HepG2 (cell line): ENCODE data around the gene CIB1. TPM values are rescaled to one million over a fixed set of nuclear protein-coding genes. Genes with fewer than 3 reads are reported as not detected.

Experiments used
- ATAC-seq: fragments of 200-7000 bp; cut with Tn5 transposase; 3 replicates; pipeline ENCODE4 v1.9.1; 2020; ENCODE audit warnings: mild to moderate bottlenecking, moderate library complexity
- BruUV-seq: library from RNA; stranded (reverse); fragments of 400-500 nt; replicated peaks from 2 replicates; lab custom pipeline; 2021; lab: Mats Ljungman, UMichigan
- CTCF ChIA-PET: fragments of 300-600 bp; formaldehyde crosslinking; extraction: SDS; loops from one replicate; lab custom pipeline; 2021; ENCODE audit warnings: low total read pairs, inconsistent platforms, low intra/inter-chr PET ratio; lab: Yijun Ruan, JAX
- POLR2A ChIA-PET: fragments of 350-600 bp; sonication (Branson Sonifier 250); formaldehyde crosslinking; loops from one replicate; lab custom pipeline; 2020; ENCODE audit warnings: antibody characterized with exemption, inconsistent platforms; lab: Yijun Ruan, JAX
- DNase-seq: peaks from one replicate; pipeline ENCODE4 v3.0.0-alpha.2; 2015; ENCODE audit warnings: low spot score
- FAIRE-seq: peaks from 3 replicates; lab custom pipeline; 2011; peaks lifted over from hg19 to GRCh38; lab: Jason Lieb, UNC
- H2AFZ ChIP-seq: one replicate; pipeline ENCODE4 v1.6.1; 2011; ENCODE audit warnings: low read length, inconsistent platforms
- H3K27ac ChIP-seq: fragments of 300-600 bp; 3 replicates; pipeline ENCODE4 v1.8.0; 2011; ENCODE audit warnings: mixed run types, mild to moderate bottlenecking, mixed read lengths, low read length, inconsistent platforms; ENCODE audit not compliant: insufficient read depth; ENCODE audit errors: extremely low read length
- H3K27me3 ChIP-seq, 2 experiments: fragments of 200-600 bp in 1 of 2; 2 replicates in 1 of 2; 3 replicates in 1 of 2; pipeline versions ENCODE4 v1.6.0 to v1.8.0; 2011; ENCODE audit warnings: low read length in 2 of 2, mild to moderate bottlenecking in 2 of 2, moderate library complexity in 2 of 2, inconsistent platforms in 1 of 2; ENCODE audit not compliant: insufficient read depth in 2 of 2, control insufficient read depth in 1 of 2
- H3K36me3 ChIP-seq, 2 experiments: fragments of 200-600 bp in 1 of 2; replicated peaks in 1 of 2; 2 replicates in 1 of 2; 3 replicates in 1 of 2; pipeline versions ENCODE4 v1.5.1 to v1.8.0; 2011; ENCODE audit warnings: low read length in 2 of 2, inconsistent platforms in 1 of 2; ENCODE audit not compliant: insufficient read depth in 2 of 2, control insufficient read depth in 1 of 2
- H3K4me1 ChIP-seq: 2 replicates; pipeline ENCODE4 v1.5.1; 2012; ENCODE audit warnings: low read length, inconsistent platforms; ENCODE audit not compliant: insufficient read depth
- H3K4me2 ChIP-seq: 2 replicates; pipeline ENCODE4 v1.6.0; 2011; ENCODE audit warnings: low read depth, low read length, inconsistent platforms
- H3K4me3 ChIP-seq, 3 experiments: fragments of 200-600 bp in 1 of 3; sonication (generic), shearing (Covaris generic) in 1 of 3; replicated peaks in 1 of 3; 2 replicates each; pipeline ENCODE4 v1.5.1; 2011 to 2016; ENCODE audit warnings: low read length in 3 of 3, inconsistent platforms in 2 of 3, low read depth in 2 of 3, mild to moderate bottlenecking in 2 of 3, control low read depth in 1 of 3, mixed read lengths in 1 of 3; ENCODE audit not compliant: insufficient read depth in 1 of 3
- H3K79me2 ChIP-seq: one replicate; pipeline ENCODE4 v1.6.1; 2011; ENCODE audit warnings: low read length, inconsistent platforms; ENCODE audit not compliant: insufficient read depth
- H3K9ac ChIP-seq: 2 replicates; pipeline ENCODE4 v1.6.0; 2011; ENCODE audit warnings: mild to moderate bottlenecking, low read depth, low read length, inconsistent platforms; ENCODE audit not compliant: insufficient read depth
- H3K9me3 ChIP-seq: 2 replicates; pipeline ENCODE4 v1.5.1; 2012; ENCODE audit warnings: mild to moderate bottlenecking, low read length
- H4K20me1 ChIP-seq: 2 replicates; pipeline ENCODE4 v1.6.0; 2011; ENCODE audit warnings: inconsistent platforms, mild to moderate bottlenecking, low read length, moderate library complexity; ENCODE audit not compliant: insufficient read depth
- ASH2L ChIP-seq: fragments of 300-600, 200-600 bp; sonication (generic); IDR thresholded peaks from 2 replicates; pipeline ENCODE4 v1.7.0; 2017; ENCODE audit warnings: low read depth, mild to moderate bottlenecking, moderate library complexity, mixed read lengths, low read length; ENCODE audit not compliant: insufficient read length
- CAMTA2 ChIP-seq: sonication (generic); formaldehyde crosslinking; IDR thresholded peaks from 2 replicates; pipeline ENCODE4 v1.4.0; 2020; ENCODE audit warnings: mild to moderate bottlenecking, missing genetic modification reagents, borderline replicate concordance
- CREB3 ChIP-seq: sonication (generic); formaldehyde crosslinking; IDR thresholded peaks from 2 replicates; pipeline ENCODE4 v1.5.0; 2020; ENCODE audit warnings: missing genetic modification reagents
- GLI4 ChIP-seq: sonication (generic); formaldehyde crosslinking; IDR thresholded peaks from 2 replicates; pipeline ENCODE4 v1.5.1; 2020; ENCODE audit warnings: missing genetic modification reagents, mild to moderate bottlenecking, moderate library complexity, borderline replicate concordance
- JARID2 ChIP-seq: sonication (generic); formaldehyde crosslinking; IDR thresholded peaks from 2 replicates; pipeline ENCODE4 v1.8.1; 2023; ENCODE audit warnings: missing genetic modification reagents, inconsistent platforms; ENCODE audit not compliant: insufficient replicate concordance
- NFYC ChIP-seq: IDR thresholded peaks from 2 replicates; pipeline ENCODE4 v1.6.1; 2016; ENCODE audit warnings: missing genetic modification reagents, missing compliant biosample characterization
- PCBP2 ChIP-seq: fragments of 200-400 bp; formaldehyde crosslinking; optimal IDR thresholded peaks from 2 replicates; pipeline ENCODE3; 2018; ENCODE audit warnings: low read length, low read depth; ENCODE audit not compliant: poor library complexity, severe bottlenecking
- PHF20 ChIP-seq: sonication (generic); formaldehyde crosslinking; IDR thresholded peaks from 2 replicates; pipeline ENCODE4 v1.5.0; 2020; ENCODE audit warnings: mild to moderate bottlenecking, missing genetic modification reagents
- RCOR2 ChIP-seq: IDR thresholded peaks from 2 replicates; pipeline ENCODE4 v1.6.1; 2016; ENCODE audit warnings: missing biosample characterization, missing genetic modification reagents
- SAP130 ChIP-seq: IDR thresholded peaks from 2 replicates; pipeline ENCODE4 v1.6.1; 2016; ENCODE audit warnings: low read depth
- ZFP36L2 ChIP-seq: sonication (generic); formaldehyde crosslinking; IDR thresholded peaks from 2 replicates; pipeline ENCODE4 v1.4.0; 2020; ENCODE audit warnings: missing genetic modification reagents
- ZNF572 ChIP-seq: sonication (generic); formaldehyde crosslinking; IDR thresholded peaks from 2 replicates; pipeline ENCODE4 v1.5.1; 2020; ENCODE audit warnings: mild to moderate bottlenecking, missing genetic modification reagents
- ZNF766 ChIP-seq: sonication (generic); formaldehyde crosslinking; IDR thresholded peaks from 2 replicates; pipeline ENCODE4 v1.5.0; 2020; ENCODE audit warnings: missing genetic modification reagents, borderline replicate concordance
- WGBS: methylation state at CpG from one replicate; pipeline ENCODE4 v1.1.6; 2017; ENCODE audit warnings: low lambda C conversion rate; 5-methylcytosine and 5-hydroxymethylcytosine counted together
- in situ Hi-C: cut with HindIII; loops from 2 replicates; pipeline ENCODE4 v1.10.0; 2017; ENCODE audit warnings: low pct_unique_long_range_greater_than_20kb; ENCODE audit not compliant: extremely low pct_ligation_motif_present
- intact Hi-C: fragments of 100-400 bp; cut with micrococcal nuclease; formaldehyde crosslinking; loops from one replicate; pipeline ENCODE4 v1.10.0; 2022; ENCODE audit not compliant: unreplicated experiment
- polyA plus RNA-seq, 8 experiments: library from polyadenylated mRNA; depleted of rRNA in 3 of 8; stranded (reverse) in 7 of 8; unstranded in 1 of 8; fragments of >200 nt; fragmentation: Illumina TruSeq in 4 of 8; extraction: Trizol in 4 of 8; gene quantifications; 2 replicates each; pipeline versions ENCODE4 v1.2.1 to v1.2.3, GENCODE V29; 2011 to 2016; ENCODE audit warnings: low read depth in 4 of 8, missing spikeins in 1 of 8, mixed read lengths in 1 of 8; ENCODE audit not compliant: insufficient read depth in 1 of 8
- total RNA-seq, 5 experiments: library from RNA; depleted of rRNA; stranded (reverse); fragments of >200 nt; fragmentation: Illumina TruSeq; extraction: Trizol; gene quantifications; 2 replicates each; pipeline ENCODE4 v1.2.3, GENCODE V29; 2016; ENCODE audit warnings: low read depth in 1 of 5
- TF ChIP-seq, protein P1 (sequence below): sonication (generic); formaldehyde crosslinking; IDR thresholded peaks from 2 replicates; pipeline ENCODE4 v1.4.0; 2020; ENCODE audit warnings: missing genetic modification reagents, borderline replicate concordance

Gene CIB1
- total and polyA plus RNA-seq, 2 of the 13 experiments (the other 11 are each of a cell fraction or from before 2014, with no cell fraction given), result 38.7 to 72.7 TPM

DNA sequence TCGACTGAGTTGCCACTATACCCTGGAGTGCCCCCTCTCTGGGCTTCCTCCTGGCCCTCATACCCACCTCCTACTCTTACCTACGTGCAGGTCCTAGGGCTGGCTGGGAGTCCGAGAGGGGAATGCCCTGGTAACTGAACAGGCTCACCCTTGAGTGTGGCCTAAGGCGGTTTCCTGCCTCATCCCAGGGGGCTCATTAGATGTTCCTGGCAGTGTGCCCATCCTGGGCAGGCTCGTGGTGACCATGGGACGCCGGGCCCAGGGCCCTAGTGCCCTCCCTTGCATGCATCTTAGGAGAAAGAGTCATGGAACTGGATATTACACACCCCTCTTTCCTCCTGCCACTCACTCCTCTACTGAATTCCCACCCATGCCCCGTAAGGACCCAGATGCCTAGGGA is 29.8 kb downstream of the CIB1 start:
- H3K79me2 ChIP-seq, result peaks cover 6% of the 10 kb centered on the region
- peaks cover 2% of the 10 kb centered on the region in 2 experiments; a peak in 2 of 5 replicates for H3K36me3 ChIP-seq
- peaks cover 40% of the 10 kb centered on the region for H3K4me1 ChIP-seq
- peaks cover 6% of the 10 kb centered on the region; the same call in 1 of the 2 replicates for H4K20me1 ChIP-seq
- FAIRE-seq, result no peak
- no peak overlapping the region for H3K27ac ChIP-seq
- H3K4me2 ChIP-seq, result no peak overlapping the region
- TF ChIP-seq, protein P1, sequence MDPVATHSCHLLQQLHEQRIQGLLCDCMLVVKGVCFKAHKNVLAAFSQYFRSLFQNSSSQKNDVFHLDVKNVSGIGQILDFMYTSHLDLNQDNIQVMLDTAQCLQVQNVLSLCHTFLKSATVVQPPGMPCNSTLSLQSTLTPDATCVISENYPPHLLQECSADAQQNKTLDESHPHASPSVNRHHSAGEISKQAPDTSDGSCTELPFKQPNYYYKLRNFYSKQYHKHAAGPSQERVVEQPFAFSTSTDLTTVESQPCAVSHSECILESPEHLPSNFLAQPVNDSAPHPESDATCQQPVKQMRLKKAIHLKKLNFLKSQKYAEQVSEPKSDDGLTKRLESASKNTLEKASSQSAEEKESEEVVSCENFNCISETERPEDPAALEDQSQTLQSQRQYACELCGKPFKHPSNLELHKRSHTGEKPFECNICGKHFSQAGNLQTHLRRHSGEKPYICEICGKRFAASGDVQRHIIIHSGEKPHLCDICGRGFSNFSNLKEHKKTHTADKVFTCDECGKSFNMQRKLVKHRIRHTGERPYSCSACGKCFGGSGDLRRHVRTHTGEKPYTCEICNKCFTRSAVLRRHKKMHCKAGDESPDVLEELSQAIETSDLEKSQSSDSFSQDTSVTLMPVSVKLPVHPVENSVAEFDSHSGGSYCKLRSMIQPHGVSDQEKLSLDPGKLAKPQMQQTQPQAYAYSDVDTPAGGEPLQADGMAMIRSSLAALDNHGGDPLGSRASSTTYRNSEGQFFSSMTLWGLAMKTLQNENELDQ, result no peak
- no peak for TF ChIP-seq CREB3 (CRISPR knock-in tag)
- no peak overlapping the region for H3K4me3 ChIP-seq
- H3K27me3 ChIP-seq, result no peaks in the 10 kb centered on the region
- CTCF ChIA-PET, result no interaction called here
- no TSS peak for BruUV-seq
- intact Hi-C loops (no loop called here), in situ Hi-C loops (no loop called here)
- no peak for ATAC-seq
- no peak overlapping the region for H3K9ac ChIP-seq
- H3K9me3 ChIP-seq, result no peaks in the 10 kb centered on the region
- no peak overlapping the region for H2AFZ ChIP-seq
- POLR2A ChIA-PET, result no interaction called here
- no peak for DNase-seq
- WGBS, result 97% methylated on average over 4 of the region's 8 CpGs

DNA sequence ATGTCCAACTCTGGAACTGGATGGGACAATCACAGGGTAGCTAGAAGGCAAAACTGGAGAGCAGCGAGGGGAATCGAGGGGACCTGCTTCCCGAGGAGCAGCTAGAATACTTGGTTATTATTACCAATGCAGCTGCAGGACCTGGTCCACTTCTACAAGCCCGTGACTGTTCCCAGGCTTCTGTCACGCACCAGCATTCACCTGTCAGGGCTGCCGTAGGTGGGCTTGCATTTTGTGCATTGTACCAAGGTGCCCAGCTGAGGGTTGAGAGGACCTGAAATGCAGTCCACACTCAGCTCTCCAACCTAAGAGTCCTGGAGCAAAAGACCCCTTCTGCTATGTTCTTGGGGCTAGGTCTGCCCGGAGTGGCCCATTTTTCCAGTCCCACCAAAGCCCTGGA is 30.3 kb downstream of the CIB1 start:
- H4K20me1 ChIP-seq, result peaks cover 6% of the 10 kb centered on the region; the same call in 1 of the 2 replicates
- H3K4me2 ChIP-seq, result 0 out of 2 replicates have a peak overlapping the region, but pooled peaks have one; percentile 87
- H3K36me3 ChIP-seq, result peaks cover 2% of the 10 kb centered on the region in 2 experiments; a peak in 2 of 5 replicates
- H3K4me1 ChIP-seq, result peaks cover 37% of the 10 kb centered on the region
- no peak for FAIRE-seq
- H3K79me2 ChIP-seq, result peaks cover 6% of the 10 kb centered on the region
- POLR2A ChIA-PET, result interaction anchor here (4.0 kb wide), 1 partner anchor 11 kb away, joined by 55 read pairs; no protein-coding TSS in a partner anchor
- H3K9me3 ChIP-seq, result no peaks in the 10 kb centered on the region
- H3K4me3 ChIP-seq, result no peak overlapping the region
- no peak for ATAC-seq
- 97% methylated on average over 7 of the region's 7 CpGs for WGBS
- no peak for DNase-seq
- H2AFZ ChIP-seq, result no peak overlapping the region
- no peak overlapping the region for H3K27ac ChIP-seq
- TF ChIP-seq GLI4 (CRISPR knock-in tag) (no peak), PCBP2 (no peak), ZNF572 (CRISPR knock-in tag) (no peak), ASH2L (no peak), CAMTA2 (CRISPR knock-in tag) (no peak), SAP130 (CRISPR knock-in tag) (no peak), JARID2 (CRISPR knock-in tag) (no peak), RCOR2 (CRISPR knock-in tag) (no peak), ZNF766 (CRISPR knock-in tag) (no peak), NFYC (no peak), PHF20 (CRISPR knock-in tag) (no peak), ZFP36L2 (CRISPR knock-in tag) (no peak)
- in situ Hi-C loops (no loop called here), intact Hi-C loops (no loop called here)
- no peaks in the 10 kb centered on the region for H3K27me3 ChIP-seq
- CTCF ChIA-PET, result no interaction called here
- no TSS peak for BruUV-seq
- no peak overlapping the region for H3K9ac ChIP-seq
